ENCODE data around the gene TTC9.

TTC9 gene

GRCh38 chr14:70624972-70625371 is 16.7 kb upstream of the TTC9 start:
- DNase-seq (ENCODE audit: insufficient read length, low spot score) (no peak), FAIRE-seq (no peak)
- TF ChIP-seq CTCF (IDR thresholded peaks at IDR 0.05; ENCODE audit: insufficient read depth, missing control alignments) = no peak

- FAIRE-seq (no peak), DNase-seq (ENCODE audit: insufficient read length, low spot score) (no peak)
Observed at GRCh38 chr14:70631948-70632347, 9.8 kb upstream of the TTC9 start.

GRCh38 chr14:70635971-70636595 is 5.6 kb upstream of the TTC9 start:
- no peak for TF ChIP-seq CTCF (IDR thresholded peaks at IDR 0.05; ENCODE audit: insufficient read depth, missing control alignments)
- DNase-seq (ENCODE audit: insufficient read length, low spot score) (no peak), FAIRE-seq (no peak)

More at GRCh38 chr14:70631948-70632347, 9.8 kb upstream of the TTC9 start:
- TF ChIP-seq CTCF (IDR thresholded peaks at IDR 0.05; ENCODE audit: insufficient read depth, missing control alignments) = no peak

GRCh38 chr14:70638416-70638815 is 3.3 kb upstream of the TTC9 start:
- FAIRE-seq (peak; percentile 6), DNase-seq (ENCODE audit: insufficient read length, low spot score) (no peak)
- no peak for TF ChIP-seq CTCF (IDR thresholded peaks at IDR 0.05; ENCODE audit: insufficient read depth, missing control alignments)

- FAIRE-seq = no peak
- TF ChIP-seq CTCF (IDR thresholded peaks at IDR 0.05; ENCODE audit: insufficient read depth, missing control alignments) = no peak
- DNase-seq (ENCODE audit: insufficient read length, low spot score) = no peak
Observed at GRCh38 chr14:70640938-70641547, 673 bp upstream of the TTC9 start.

GRCh38 chr14:70642303-70643235 is 853 bp downstream of the TTC9 start:
- no peak for FAIRE-seq
- DNase-seq (ENCODE audit: insufficient read length, low spot score) = no peak
- TF ChIP-seq CTCF (IDR thresholded peaks at IDR 0.05; ENCODE audit: insufficient read depth, missing control alignments) = no peak
